Epithelial cell of proximal tubule (primary cell): ENCODE data around the gene CYP2J2. TPM values are rescaled to one million over a fixed set of nuclear protein-coding genes. Genes with fewer than 3 reads are reported as not detected.
"Not testable (repeated sequence)": the region's sequence is repeated elsewhere in the genome, so short reads cannot be mapped to it uniquely, and the experiment has no call there.

Experiments used
- DNase-seq: peaks from one replicate; pipeline ENCODE4 v3.0.0-alpha.2; 2011; ENCODE audit warnings: low read depth
- H3K4me3 ChIP-seq: 2 replicates; pipeline ENCODE4 v1.5.1; 2011; ENCODE audit warnings: low read depth, mild to moderate bottlenecking, low read length
- total RNA-seq: library from RNA; depleted of rRNA; stranded (reverse); fragments of >200 nt; gene quantifications from 2 replicates; pipeline ENCODE4 v1.2.3, GENCODE V29; 2015
- TF ChIP-seq, protein P1 (sequence below): conservative IDR thresholded peaks from 2 replicates; pipeline ENCODE4 v1.5.1; 2012; ENCODE audit warnings: low read depth, mild to moderate bottlenecking, low read length

Gene CYP2J2, protein sequence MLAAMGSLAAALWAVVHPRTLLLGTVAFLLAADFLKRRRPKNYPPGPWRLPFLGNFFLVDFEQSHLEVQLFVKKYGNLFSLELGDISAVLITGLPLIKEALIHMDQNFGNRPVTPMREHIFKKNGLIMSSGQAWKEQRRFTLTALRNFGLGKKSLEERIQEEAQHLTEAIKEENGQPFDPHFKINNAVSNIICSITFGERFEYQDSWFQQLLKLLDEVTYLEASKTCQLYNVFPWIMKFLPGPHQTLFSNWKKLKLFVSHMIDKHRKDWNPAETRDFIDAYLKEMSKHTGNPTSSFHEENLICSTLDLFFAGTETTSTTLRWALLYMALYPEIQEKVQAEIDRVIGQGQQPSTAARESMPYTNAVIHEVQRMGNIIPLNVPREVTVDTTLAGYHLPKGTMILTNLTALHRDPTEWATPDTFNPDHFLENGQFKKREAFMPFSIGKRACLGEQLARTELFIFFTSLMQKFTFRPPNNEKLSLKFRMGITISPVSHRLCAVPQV
- total RNA-seq, result 4.3 and 4.6 TPM in 2 replicates

DNA sequence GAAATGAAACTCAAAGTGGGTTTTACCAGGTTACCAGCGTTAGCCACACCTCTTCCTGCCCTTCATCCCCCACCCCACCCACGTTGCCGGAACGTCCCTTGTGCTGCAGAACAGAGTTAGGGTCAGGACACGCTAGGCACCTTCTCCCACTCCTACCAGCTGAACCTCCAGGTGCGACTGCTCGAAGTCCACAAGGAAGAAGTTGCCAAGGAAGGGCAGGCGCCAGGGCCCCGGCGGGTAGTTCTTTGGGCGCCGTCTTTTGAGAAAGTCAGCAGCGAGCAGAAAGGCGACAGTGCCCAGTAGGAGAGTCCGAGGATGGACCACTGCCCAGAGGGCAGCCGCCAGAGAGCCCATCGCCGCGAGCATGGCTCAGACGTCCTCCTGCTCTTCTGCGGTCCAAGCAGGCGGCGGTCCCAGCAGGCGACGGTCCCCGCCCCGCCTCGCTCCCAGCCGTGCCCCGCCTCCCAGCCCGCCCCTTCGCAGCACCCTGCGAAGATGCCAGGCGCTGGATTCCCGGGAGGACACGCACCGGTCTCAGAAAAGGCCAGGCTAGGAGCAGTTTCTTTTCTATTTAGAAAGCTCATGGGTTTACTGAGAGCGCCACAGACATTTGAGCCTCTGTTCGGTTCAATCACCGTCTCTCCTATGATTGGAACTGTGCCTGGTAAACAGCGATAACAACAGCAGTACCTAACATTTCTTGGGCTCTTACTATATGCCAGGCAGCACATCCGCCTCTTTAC is at the start of gene CYP2J2:
CYP2J2 (minus strand) TSS at position 393 of the 743 bp plus-strand sequence; CDS start at position 366, 27 bp downstream.
- DNase-seq, result no peak
- TF ChIP-seq, protein P1, sequence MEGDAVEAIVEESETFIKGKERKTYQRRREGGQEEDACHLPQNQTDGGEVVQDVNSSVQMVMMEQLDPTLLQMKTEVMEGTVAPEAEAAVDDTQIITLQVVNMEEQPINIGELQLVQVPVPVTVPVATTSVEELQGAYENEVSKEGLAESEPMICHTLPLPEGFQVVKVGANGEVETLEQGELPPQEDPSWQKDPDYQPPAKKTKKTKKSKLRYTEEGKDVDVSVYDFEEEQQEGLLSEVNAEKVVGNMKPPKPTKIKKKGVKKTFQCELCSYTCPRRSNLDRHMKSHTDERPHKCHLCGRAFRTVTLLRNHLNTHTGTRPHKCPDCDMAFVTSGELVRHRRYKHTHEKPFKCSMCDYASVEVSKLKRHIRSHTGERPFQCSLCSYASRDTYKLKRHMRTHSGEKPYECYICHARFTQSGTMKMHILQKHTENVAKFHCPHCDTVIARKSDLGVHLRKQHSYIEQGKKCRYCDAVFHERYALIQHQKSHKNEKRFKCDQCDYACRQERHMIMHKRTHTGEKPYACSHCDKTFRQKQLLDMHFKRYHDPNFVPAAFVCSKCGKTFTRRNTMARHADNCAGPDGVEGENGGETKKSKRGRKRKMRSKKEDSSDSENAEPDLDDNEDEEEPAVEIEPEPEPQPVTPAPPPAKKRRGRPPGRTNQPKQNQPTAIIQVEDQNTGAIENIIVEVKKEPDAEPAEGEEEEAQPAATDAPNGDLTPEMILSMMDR, result no peak
- H3K4me3 ChIP-seq, result peak within 1 kb of the TSS; percentile 68

DNA sequence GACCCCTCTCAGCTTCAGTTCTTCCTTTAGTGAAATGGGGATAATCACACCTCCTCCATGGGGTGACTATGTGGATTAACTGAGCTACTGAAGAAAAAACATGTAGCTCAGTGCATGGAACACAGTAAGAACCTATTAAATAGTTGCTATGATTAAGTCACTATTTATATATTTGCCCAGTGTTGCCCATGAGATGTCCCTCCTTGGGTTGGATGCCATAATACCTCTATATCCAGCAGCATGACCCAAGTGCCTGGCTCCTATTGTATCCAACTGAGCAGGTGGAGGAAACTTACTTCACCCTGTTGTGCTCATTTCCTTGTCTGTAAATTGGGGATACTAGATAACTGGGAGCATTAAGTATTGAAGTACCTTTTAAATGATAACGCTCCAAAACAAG is 47.1 kb upstream of the CYP2J2 start:
- no peak for DNase-seq
- no peak overlapping the region for H3K4me3 ChIP-seq
- TF ChIP-seq, protein P1, result no peak

DNA sequence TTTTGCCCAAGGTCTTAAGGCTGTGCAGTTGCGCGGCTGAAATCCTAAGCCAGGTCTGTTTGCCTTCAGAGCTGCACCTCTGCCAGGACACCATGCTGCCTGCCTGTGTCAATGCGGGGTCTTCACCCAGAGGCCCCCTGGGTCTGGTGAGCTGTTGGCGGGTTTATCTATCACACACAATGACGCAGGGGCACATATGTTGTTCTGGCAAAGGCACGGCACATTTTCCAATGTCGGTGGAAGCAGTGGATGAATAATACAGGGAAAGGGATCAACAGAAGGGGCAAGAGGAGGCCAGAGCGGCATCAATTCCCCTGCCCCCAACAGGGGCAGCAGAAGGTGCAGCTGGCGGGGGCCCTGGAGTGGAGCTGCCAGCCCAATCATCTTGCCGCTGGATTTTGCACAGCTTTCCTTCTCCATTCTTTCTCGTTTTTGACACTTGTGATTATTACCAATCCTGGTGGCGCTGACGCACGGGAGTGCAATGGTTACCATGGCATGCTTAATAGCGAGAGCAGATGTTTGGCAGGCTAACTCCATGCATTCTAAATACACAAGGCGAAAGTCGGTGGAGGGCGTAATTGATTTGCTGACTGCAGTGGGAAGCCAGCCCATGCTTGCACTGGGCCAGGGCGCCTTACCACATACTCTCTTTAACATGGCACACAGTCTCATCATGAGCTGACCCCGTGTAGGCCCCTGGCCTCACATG is 45.8 kb upstream of the CYP2J2 start:
- no peak overlapping the region for H3K4me3 ChIP-seq
- DNase-seq, result no peak
- TF ChIP-seq, protein P1, result no peak

DNA sequence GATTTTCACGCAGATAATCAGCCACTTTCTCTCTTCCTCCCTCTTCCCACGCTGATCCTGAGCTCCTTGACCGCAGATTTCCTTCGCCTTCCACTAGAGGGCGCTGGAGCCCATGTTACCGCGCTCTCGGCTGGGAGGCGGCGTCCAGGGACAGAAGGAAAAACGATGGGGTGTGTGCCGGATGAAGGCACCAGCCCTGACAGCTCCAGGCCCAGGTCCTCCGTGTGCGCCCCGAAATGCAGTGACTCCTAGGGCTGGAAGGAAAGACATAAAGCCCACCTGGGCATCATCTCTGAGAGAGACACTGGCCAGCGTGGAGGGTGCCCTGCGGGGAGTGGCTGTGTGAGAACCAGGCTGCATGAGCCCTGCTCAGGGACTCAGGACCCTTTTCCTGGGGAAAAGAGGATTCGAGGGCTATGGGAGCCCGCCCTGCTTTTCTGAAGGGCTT is 44.9 kb upstream of the CYP2J2 start:
- no peak for DNase-seq
- no peak overlapping the region for H3K4me3 ChIP-seq
- TF ChIP-seq, protein P1, result peak; percentile 96

DNA sequence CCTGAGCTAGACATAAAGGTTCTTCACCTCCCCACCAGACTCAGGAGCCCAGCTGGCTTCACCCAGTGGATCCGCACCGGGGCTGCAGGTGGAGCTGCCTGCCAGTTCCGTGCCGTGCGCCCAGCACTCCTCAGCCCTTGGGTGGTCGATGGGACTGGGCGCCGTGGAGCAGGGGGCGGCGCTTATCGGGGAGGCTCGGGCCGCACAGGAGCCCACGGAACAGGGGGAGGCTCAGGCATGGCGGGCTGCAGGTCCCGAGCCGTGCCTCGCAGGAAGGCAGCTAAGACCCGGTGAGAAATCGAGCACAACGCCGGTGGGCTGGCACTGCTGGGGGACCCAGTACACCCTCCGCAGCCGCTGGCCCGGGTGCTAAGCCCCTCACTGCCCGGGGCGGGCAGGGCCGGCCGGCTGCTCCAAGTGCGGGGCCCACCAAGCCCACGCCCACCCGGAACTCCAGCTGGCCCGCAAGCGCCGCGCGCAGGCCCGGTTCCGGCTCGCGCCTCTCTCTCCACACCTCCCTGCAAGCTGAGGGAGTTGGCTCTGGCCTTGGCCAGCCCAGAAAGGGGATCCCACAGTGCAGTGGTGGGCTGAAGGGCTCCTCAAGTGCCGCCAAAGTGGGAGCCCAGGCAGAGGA is 43.1 kb upstream of the CYP2J2 start:
- DNase-seq, H3K4me3 ChIP-seq: not testable (repeated sequence)

DNA sequence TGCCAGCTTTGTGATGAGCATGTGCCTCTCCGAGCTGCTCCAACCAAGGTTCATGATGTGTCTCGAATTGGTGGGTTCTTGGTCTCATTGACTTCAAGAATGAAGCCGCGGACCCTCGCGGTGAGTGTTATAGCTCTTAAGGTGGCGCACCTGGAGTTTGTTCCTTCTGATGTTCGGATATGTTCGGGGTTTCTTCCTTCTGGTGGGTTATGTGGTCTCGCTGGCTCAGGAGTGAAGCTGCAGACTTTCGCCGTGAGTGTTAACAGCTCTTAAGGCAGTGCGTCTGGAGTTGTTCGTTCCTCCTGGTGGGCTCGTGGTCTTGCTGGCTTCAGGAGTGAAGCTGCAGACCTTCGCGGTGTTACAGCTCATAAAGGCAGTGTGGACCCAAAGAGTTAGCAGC is 42.2 kb upstream of the CYP2J2 start:
- H3K4me3 ChIP-seq, DNase-seq: not testable (repeated sequence)

DNA sequence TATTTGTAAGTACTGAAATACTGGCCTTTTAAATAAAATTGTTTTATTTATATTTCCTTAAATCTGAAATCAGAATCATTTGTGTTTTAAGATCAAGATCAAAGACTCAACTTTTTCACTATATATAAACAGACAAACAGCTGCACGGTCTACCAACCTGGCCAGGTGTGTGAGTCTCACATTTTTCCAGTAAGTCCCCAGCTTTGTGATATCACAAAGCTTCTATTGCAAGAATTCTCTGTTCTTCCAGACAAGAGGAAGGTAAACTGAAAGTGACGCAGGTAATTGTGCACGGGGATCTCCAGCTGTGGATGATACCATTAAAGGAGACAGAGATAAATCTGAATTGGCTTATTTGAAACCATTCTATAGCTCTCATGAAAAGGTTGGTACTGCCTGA is 41.2 kb upstream of the CYP2J2 start:
- H3K4me3 ChIP-seq, result no peak overlapping the region
- TF ChIP-seq, protein P1, result no peak
- DNase-seq, result no peak
